Measurements from ENCODE around the gene PVALB.
A peak's percentile ranks its signal among the peaks of the same experiment; 100 is the strongest.

PVALB gene

GRCh38 chr22:36816636-36817524 lies at the start of gene PVALB:
Gene PVALB, minus strand, starts transcription at chr22:36817035. Its CDS starts 30 bp downstream, at chr22:36817005.
- DNase-seq: peak; percentile 1

DNA sequence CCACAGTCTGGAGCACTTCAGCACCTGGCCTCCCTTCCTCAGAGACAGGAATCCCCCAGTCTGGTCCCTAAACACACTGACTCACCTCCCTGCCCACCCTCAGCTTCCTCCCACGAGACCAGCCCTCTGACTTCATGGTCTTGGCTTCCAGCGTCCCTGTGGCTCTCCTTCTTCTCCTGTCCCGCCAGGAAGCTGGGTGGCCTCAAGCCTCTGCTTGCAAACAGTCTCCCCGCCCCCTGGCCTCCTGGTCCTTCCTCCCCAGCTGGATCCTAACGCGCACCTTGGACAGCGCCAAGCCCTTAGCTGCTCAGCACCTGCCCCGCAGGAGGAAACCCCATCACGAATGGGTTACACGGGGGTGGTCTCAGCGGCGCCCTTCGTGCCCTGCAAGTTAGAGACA lies 48.5 kb upstream of the PVALB start:
- DNase-seq: no peak

- DNase-seq: no peak
Measured at GRCh38 chr22:36864454-36865215, 47.8 kb upstream of the PVALB start.

GRCh38 chr22:36863979-36864378 lies 47.1 kb upstream of the PVALB start:
- no peak for DNase-seq

GRCh38 chr22:36863281-36863680 lies 46.4 kb upstream of the PVALB start:
- DNase-seq: no peak

DNA sequence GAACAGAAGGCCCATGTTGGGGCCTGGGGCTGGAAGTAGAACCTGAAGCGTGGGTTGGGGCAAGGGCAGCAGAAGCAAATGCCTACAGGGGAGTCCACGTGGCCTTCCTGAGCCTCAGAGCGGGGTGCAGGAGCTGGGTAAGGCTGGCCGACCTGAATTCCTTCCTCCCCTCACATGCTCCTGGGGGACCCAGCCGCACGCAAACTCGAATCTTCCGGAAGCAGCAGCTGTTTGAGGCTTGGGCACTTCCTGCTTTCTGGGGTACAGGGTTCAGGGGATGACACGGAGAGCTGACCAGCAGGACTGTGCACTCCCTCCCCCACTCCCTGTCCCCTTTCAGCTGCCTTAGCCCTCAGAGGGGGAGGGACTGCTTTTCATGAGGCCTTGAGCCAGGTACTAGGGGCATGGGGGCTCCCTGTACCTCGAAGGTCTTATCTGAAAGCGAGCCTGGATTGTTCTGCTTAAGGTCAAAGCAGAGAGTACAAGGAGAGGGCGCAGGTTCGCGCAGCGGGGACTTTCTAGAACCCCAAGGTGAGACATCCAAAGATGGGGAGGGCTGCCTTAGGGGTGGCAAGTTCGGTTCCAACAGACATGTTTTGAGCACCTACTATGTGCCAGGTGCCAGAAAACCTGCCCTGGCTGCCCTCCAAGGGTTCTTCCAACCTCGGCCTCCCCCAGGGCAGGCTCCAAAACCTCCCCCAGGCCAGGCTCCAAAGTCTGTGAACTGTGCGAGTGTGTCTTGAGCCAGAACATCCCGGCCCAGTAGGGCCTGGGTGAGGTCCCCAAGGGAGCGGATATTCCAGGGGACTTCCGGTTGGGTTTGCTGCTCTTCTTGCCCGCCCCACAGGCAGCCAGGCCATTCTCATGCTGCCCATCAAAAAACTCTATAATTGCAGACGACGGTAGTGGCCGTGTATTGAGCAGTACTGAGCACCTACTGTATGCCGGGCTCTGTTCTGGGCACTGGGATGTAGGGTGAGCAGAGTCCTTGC lies 45.7 kb upstream of the PVALB start:
- no peak for DNase-seq

DNA sequence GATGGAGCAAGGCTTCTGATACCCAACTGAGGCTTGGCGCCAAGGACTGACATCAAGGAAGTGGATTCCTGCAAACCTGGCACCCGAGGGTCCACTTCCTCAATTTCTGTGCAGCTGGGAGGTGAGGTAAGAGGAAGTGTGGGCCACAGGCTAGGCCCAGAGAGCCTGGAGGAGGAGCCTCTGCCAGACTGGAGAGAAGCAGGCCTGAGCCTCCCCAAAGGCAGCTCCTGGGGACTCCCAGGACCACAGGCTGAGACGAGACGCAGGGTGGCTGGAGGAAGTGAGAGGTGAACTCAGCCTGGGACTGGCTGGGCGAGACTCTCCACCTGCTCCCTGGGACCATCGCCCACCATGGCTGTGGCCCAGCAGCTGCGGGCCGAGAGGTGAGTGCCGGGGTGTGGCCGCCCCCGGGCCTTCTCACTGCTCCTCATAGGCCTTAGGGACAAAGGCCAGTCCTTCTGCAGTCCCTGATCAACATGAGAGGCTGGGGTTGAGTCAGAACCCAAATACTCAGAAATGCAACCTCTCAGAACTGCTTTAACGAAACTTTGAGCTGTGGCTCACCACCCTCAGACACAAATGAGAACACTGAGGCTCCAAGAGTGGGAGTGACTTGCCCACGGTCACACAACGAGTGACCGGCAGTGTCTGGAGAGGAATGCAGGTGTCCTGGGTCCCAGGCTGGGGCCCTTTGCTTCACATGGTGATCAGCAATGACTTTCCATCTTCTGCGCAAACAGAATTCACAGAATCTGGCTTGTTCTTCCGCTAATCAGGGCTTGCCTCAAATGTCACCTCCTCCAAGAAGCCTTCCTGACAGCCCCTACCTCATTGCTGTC lies 44.2 kb upstream of the PVALB start, which contains the start of gene NCF4:
NCF4 (plus strand) TSS at position 186 of the 839 bp plus-strand sequence; CDS start at position 352, 166 bp downstream.
- DNase-seq: no peak

DNA sequence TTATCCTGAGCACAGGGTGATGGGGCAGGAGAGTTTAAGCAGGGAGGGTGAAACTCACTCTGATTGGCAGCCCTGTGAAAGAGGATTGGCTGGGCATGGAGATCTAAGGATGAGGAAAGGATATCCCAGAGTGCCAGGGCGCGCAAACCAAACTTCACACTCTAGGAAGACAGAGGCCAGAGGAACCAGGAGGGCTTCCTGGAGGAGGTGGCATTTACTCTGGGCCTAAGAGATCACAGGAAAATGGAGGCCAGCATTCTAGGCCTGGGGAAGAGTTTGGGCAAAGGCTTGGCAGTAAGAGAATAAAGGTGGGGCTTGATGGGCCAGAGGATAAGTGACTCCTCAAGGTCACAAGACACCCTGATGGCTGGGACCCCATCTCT lies 43.6 kb upstream of the PVALB start:
- no peak for DNase-seq

DNA sequence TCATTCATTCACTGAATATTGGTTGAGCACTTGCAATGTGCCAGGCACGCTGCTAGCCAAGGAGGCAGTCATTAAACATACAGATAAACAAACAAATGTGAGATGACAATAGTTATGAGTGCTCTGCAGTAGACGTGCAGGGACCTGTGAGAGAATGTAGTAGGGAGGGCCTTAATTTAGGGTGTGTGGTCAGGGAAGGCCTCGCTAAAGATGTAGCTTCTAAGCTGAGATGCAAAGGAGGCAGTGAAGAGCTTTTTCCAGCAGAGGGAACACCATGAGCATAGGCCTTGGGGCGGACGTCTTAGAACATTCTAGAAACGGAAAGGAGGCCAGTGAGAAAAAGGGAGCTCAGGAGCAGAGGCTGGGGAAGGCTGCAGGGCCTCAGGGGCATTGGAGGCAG lies 43.2 kb upstream of the PVALB start:
- no peak for DNase-seq

DNA sequence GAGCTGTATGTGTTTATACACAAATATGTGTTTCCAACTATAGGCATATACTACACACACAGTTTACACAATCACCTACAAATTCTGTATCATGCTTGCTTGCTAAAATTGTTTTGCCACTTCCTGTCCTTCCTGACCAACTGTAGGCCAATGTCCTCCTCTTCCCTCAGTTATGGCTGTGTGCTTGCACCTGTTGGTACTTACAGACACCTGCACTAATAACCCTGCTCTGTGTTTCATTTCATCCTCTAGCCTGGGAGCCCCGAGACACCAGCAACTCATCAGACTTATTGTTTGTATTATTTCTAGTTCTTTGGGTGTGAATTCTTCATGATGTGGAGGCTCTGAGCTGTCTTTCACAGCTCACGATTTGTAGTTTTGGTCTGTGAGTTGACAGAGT lies 42.1 kb upstream of the PVALB start:
- no peak for DNase-seq

DNA sequence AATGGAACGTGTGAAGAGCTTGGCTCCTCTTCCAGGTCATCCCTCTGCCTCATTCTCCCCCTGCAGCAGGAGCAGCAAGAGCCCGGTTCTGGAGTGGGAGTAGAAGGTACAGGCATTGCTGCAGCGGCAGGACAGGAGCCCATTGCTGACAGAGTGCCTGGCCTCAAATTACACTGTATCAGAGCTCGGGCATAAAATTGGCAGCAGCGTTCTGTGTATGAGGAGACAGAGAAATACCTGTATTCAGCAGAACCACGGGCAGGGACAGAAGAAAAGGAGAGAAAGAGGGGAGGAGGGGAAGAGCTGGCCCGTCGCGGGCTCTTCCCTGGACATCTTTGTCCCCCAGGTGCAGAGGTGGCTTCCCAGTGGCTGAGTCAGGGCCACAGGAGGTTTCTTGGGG lies 41.3 kb upstream of the PVALB start:
- no peak for DNase-seq

- no peak for DNase-seq
Measured at GRCh38 chr22:36856792-36857135, 39.9 kb upstream of the PVALB start.

DNA sequence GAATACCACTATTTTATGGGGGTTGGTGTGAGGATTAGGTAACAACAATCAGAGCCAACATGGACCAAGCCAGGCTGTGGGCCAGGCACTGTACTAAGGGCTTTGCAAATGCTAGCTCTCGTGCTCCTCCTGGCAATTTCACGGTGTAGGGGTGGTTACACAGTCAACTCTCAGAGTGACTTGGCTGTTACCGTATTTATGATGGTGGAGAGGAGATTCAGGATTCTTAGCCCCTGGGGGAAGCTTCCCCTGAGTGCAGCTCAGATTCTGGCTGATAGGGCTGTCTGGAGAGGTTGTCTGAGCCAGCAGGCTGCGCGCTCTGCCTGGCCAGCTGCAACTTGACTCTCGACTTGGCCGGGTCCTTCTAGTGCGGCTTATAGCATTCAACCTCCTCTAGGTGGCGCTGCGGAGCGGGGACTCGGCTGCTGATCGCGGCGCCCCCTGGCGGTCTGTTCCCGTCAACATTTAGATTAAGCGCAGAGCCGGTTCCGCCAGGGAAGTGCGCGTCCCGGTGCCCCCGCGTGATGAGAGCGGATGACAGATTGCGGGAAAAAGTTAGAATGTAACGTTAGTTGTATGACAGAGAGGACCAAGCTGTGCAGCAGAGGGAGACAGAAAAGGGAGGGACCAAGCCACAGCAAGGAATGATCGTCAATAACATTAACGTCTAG lies 39.4 kb upstream of the PVALB start:
- DNase-seq: peak; percentile 73

GRCh38 chr22:36855478-36855877 lies 38.6 kb upstream of the PVALB start:
- no peak for DNase-seq

DNA sequence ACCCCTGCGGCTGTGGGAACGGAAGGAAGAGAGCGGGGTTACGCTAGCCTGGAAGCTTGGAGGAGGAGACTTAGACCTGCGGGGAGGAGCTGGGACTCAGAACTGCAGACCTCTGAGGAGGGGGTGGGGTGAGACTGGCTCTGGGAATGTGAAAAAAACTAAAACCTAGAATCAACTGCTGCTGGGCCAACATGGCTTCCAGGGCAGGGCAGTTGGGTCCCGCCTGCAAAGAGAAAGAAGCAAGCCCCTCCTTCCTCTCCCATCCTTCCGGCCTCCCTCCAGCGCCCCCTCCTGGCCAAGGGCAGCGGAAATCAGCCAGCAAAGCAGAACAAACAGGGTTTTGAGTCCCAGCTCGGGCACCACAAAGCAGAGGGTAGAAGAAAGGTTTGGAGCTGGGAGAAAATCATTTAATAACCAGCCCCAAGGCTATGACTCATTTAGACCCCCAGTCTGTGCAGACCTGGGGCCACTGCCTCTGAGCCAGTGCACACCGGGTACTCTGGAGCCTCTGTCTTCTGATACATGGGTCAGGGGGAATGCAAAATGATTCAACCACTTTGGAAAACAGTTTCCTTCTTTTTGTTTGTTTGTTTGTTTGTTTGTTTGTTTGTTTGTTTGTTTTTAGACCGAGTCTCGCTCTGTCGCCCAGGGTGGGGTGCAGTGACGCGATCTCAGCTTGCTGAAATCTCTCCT lies 36.7 kb upstream of the PVALB start:
- peak; percentile 6 for DNase-seq

GRCh38 chr22:36852056-36852973 lies 35.5 kb upstream of the PVALB start:
- no peak for DNase-seq

GRCh38 chr22:36850682-36851081 lies 33.8 kb upstream of the PVALB start:
- no peak for DNase-seq

DNA sequence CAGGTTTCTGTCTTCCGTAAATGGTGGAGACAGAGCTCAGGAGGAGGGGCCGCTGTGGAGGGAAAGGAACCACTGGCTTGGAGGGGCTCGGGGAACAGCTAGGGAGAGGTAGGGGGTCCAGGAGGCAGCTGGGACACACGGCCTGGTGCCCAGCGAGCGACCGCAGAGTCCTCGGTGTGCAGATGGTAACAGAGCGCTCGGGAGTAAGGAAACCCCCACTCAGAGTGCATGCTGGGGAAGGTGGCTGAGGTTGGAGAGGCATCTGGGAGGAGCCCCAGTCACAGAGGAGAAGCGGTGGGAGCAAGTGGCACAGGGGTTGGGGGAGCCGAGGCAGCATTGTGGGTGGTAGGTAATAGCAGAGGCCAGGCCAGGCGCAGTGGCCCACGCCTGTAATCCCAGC lies 33.2 kb upstream of the PVALB start:
- no peak for DNase-seq

DNA sequence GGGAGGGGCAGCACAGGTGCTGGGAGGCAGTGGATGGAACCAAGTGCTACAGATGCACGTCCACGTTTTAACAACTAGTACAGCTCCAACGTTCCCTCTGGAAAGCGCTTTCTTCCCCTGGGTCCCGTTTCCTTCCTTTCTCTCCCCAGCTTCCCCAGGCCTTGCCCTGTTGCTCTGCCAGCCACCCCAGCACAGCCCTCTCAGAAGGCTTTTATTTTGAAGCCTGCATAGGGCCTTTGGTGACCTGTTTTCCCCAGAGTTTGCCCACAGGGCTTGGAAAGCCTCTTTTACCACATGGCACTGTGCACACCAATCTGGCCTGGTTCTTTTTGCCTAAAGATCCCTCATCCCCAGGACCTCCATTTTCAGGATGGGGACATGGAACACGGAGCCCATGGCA lies 30.1 kb upstream of the PVALB start:
- DNase-seq: no peak

GRCh38 chr22:36846271-36846670 lies 29.4 kb upstream of the PVALB start:
- DNase-seq: no peak
